HEK293T (cell line): ENCODE data around the gene TSC1.
A peak's percentile ranks its signal among the peaks of the same experiment; 100 is the strongest.

Source experiments
- CTCF ChIA-PET: fragments of 350-600 bp; formaldehyde crosslinking; extraction: SDS; loops from one replicate; lab custom pipeline; 2021; ENCODE audit warnings: antibody characterized with exemption, inconsistent platforms; lab: Yijun Ruan, JAX
- POLR2A ChIA-PET: fragments of 350-600 bp; formaldehyde crosslinking; extraction: SDS; loops from one replicate; lab custom pipeline; 2020; ENCODE audit warnings: antibody characterized with exemption, inconsistent platforms; lab: Yijun Ruan, JAX
- DNase-seq: peaks from one replicate; pipeline ENCODE4 v3.0.0; 2012; ENCODE audit warnings: mixed read lengths; ENCODE audit errors: extremely low spot score
- ARNT ChIP-seq: fragments of 450-650 bp; IDR thresholded peaks from 2 replicates; pipeline ENCODE4 v1.6.1; 2017; ENCODE audit warnings: mild to moderate bottlenecking
- BHLHE40 ChIP-seq: fragments of 450-650 bp; IDR thresholded peaks from 2 replicates; pipeline ENCODE4 v1.6.1; 2016; ENCODE audit warnings: mild to moderate bottlenecking, moderate library complexity, borderline replicate concordance
- CTBP1 ChIP-seq: fragments of 450-650 bp; IDR thresholded peaks from 2 replicates; pipeline ENCODE4 v1.6.1; 2016; ENCODE audit warnings: borderline replicate concordance
- ELF4 ChIP-seq: fragments of 450-650 bp; IDR thresholded peaks from 2 replicates; pipeline ENCODE4 v1.6.1; 2017; ENCODE audit warnings: antibody characterized with exemption
- FOXA1 ChIP-seq: fragments of 450-650 bp; IDR thresholded peaks from 2 replicates; pipeline ENCODE4 v1.6.1; 2016; ENCODE audit warnings: mild to moderate bottlenecking
- FOXK2 ChIP-seq: fragments of 450-650 bp; IDR thresholded peaks from 2 replicates; pipeline ENCODE4 v1.6.1; 2016; ENCODE audit warnings: mild to moderate bottlenecking
- FOXM1 ChIP-seq: fragments of 450-650 bp; IDR thresholded peaks from 2 replicates; pipeline ENCODE4 v1.6.1; 2017; ENCODE audit warnings: mild to moderate bottlenecking, borderline replicate concordance
- HDGF ChIP-seq: fragments of 450-650 bp; IDR thresholded peaks from 2 replicates; pipeline ENCODE4 v1.6.1; 2017; ENCODE audit warnings: antibody characterized with exemption, borderline replicate concordance
- L3MBTL2 ChIP-seq: fragments of 450-650 bp; conservative IDR thresholded peaks from 2 replicates; pipeline ENCODE4 v1.6.1; 2016; ENCODE audit warnings: mild to moderate bottlenecking
- LEF1 ChIP-seq: fragments of 450-650 bp; IDR thresholded peaks from 2 replicates; pipeline ENCODE4 v1.6.1; 2017; ENCODE audit warnings: mild to moderate bottlenecking, borderline replicate concordance
- NFRKB ChIP-seq: fragments of 450-650 bp; IDR thresholded peaks from 2 replicates; pipeline ENCODE4 v1.6.1; 2016; ENCODE audit warnings: mild to moderate bottlenecking, moderate library complexity
- SP1 ChIP-seq: fragments of 450-650 bp; IDR thresholded peaks from 2 replicates; pipeline ENCODE4 v1.6.1; 2017
- SUZ12 ChIP-seq: fragments of 450-650 bp; IDR thresholded peaks from 2 replicates; pipeline ENCODE4 v1.6.1; 2016; ENCODE audit warnings: mild to moderate bottlenecking
- TARDBP ChIP-seq: fragments of 450-650 bp; IDR thresholded peaks from 2 replicates; pipeline ENCODE4 v1.6.1; 2016
- ZNF384 ChIP-seq: fragments of 450-650 bp; IDR thresholded peaks from 2 replicates; pipeline ENCODE4 v1.6.1; 2016
- TF ChIP-seq, protein P1 (sequence below): fragments of 450-650 bp; IDR thresholded peaks from 2 replicates; pipeline ENCODE4 v1.6.1; 2016

The TSC1 gene

DNA sequence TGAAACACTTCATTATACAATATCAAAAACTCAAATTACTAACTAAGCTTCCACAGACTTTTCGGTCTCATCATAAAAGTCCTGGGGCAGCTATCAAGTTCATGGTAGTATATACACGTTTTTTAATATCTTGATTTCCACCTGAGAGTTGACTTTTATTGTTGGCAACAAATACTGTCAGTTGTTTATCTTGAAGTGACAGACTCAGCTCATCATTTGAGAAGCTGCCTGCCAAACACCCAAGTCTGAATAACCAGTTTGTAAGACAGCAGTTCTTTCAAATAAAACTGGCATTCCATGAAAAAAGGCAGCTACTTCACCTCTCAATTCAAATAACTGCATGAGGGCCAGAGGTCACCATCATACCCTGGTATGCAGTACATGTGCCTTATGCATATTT is 35.1 kb downstream of the TSC1 start:
- DNase-seq: no peak
- ChIA-PET CTCF (no interaction called here), POLR2A (no interaction called here)
- TF ChIP-seq BHLHE40 (no peak), SUZ12 (no peak), NFRKB (no peak), ARNT (no peak), L3MBTL2 (no peak), TARDBP (no peak), ZNF384 (no peak), FOXA1 (no peak), FOXK2 (no peak), LEF1 (no peak), HDGF (no peak), FOXM1 (no peak), SP1 (no peak), CTBP1 (no peak), ELF4 (no peak)
- TF ChIP-seq, protein P1, sequence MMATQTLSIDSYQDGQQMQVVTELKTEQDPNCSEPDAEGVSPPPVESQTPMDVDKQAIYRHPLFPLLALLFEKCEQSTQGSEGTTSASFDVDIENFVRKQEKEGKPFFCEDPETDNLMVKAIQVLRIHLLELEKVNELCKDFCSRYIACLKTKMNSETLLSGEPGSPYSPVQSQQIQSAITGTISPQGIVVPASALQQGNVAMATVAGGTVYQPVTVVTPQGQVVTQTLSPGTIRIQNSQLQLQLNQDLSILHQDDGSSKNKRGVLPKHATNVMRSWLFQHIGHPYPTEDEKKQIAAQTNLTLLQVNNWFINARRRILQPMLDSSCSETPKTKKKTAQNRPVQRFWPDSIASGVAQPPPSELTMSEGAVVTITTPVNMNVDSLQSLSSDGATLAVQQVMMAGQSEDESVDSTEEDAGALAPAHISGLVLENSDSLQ: no peak

DNA sequence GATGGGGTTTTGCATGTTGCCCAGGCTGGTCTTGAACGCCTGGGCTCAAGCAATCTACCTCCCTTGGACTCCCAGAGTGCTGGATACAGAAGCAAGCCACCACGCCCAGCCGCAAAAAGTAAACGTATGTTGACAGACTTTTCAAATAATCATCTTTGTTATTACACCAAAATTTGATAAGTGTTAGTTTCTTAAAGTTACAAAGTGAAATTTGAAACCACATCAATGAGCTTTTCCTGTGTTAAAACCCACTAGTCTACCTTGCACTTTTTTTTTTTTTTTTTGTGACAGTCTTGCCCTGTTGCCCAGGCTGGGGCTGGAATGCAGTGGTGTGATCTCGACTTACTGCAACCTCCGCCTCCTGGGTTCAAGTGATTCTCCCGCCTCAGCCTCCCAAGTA is 35.8 kb downstream of the TSC1 start:
- no peak for DNase-seq
- POLR2A ChIA-PET: no interaction called here
- CTCF ChIA-PET: interaction anchor here (0.7 to 1.0 kb wide), 2 partner anchors 17 to 165 kb away, joined by 3 to 6 read pairs; no protein-coding TSS in a partner anchor
- TF ChIP-seq FOXM1 (no peak), FOXK2 (no peak), HDGF (no peak), SUZ12 (no peak), CTBP1 (no peak), BHLHE40 (no peak), NFRKB (no peak), L3MBTL2 (no peak), LEF1 (no peak), TARDBP (no peak), FOXA1 (no peak)
- TF ChIP-seq, protein P1: no peak

DNA sequence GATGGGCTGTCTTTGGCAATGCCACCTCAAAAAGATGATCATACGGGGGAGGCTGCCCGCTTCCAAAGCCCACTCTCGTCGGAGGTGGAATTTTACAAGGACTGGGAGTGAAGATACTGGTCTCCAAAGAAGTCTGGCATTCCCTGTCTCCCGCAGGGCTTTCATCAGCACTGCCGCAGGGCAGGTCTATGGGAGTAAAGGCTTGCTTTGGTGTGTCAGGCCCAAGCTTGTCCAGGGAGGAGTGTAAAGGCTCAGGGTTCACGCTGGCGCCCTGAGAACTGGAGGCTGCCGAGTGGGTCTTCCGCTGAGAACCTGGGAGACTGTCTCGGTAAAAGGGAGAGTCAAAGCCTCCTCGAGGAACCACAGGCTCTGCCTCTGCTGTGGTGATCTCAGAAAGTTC is 38.7 kb downstream of the TSC1 start:
- no peak for TF ChIP-seq ZNF384
- TF ChIP-seq FOXM1: no peak
- TF ChIP-seq FOXA1: no peak
- TF ChIP-seq L3MBTL2: no peak
- no peak for TF ChIP-seq TARDBP
- no peak for TF ChIP-seq ARNT
- TF ChIP-seq LEF1: no peak
- TF ChIP-seq ELF4: no peak
- TF ChIP-seq NFRKB: no peak
- no peak for TF ChIP-seq SP1
- TF ChIP-seq CTBP1: no peak
- TF ChIP-seq, protein P1: no peak
- TF ChIP-seq FOXK2: no peak
- CTCF ChIA-PET: interaction anchor here (1.9 kb wide), 1 partner anchor 13 kb away, joined by 4 read pairs; no protein-coding TSS in a partner anchor
- DNase-seq: no peak
- POLR2A ChIA-PET: no interaction called here

DNA sequence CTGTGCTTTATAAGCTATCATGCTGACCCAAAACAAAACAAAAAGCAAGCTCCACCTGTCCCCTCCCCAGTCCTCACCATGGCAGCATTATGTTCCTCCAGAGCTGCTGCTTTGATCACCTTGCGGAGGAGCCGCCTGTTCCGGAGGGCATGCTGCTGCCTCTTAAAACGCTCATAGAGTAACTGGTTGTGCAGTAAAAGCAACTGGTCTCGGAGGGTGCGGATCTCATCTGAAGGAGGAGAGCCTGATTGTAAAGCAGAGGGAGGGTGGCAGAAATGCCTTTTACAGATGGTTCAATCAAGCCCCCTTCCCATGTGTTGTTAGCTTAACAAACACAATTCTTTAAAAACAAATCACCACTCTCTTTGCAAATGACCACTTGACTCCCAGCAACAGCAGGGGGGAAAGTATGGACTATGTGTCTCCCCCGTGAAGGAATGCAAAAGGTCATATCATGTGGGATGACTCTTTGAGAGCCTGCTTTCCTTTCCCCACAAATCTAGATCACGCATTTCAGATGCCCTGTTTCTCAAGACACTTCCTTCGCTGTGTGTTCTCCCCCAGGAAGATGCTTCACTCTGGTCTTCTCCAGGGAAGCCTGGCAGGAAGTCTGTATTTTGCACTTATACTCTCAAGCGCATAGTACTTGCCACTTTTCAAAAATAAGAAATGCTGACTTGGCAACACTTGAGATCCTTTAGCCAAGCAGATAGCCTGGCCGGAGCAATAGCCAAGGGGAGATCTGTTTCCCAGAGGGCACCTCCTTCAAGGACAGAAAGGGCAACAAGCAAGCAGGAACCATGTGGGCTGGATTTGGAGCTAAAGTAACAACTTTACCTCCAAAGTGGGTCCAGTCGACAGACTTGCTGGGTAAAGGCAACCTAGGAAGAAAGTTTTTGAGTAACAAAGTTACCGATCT is 40.6 kb downstream of the TSC1 start:
- CTCF ChIA-PET: no interaction called here
- POLR2A ChIA-PET: no interaction called here

DNA sequence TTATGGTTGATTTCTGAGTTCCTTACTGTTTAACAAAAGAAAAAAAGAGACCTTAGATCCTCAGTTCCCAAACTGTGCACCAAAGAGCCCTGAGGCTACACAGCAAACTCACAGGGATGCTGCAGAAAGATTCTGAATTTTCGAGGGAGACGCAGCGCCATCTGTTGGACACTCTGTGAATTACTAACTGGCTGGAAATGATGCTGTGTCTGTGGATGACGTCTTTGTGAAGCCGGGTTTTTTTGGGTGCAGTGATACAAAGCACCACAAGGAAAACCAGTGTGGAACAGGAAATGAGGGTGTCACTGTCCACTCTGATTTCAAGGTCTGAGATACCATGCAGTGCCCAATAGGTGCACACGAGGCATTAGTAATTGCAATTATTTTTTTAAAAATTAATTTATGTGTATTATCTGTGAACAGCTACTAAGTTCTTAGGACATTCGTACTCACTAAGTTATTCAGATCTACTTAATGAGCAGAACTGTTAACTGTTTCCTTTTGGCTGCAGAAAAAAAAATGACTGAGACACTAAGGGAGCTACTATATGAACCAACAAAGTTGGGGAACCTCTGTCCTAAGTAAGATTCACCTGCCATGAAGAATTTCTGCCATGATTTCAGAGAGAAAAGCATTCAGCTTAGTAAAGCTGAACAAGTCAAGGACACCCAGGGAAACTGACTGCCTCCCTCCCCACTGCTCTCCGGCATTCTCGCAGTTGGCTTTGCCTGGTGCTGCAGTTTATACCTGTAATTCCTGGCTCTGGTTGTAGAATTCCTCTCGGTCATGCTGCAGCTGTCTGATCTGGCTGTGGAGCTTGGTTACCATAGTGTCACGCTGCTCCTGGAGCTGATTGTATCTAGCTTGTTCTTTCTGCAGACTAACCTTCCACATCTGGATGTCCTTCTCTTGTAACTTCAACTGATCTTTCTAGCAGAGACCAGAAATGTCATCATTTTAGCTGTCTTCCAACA is 42.3 kb downstream of the TSC1 start:
- CTCF ChIA-PET: interaction anchor here (0.6 to 1.8 kb wide), 9 partner anchors 8 to 1293 kb away, joined by 3 to 6 read pairs (median 4); partner anchors contain the start of gene SPACA9
- POLR2A ChIA-PET: interaction anchor here (0.6 kb wide), 1 partner anchor 41 kb away, joined by 3 read pairs; no protein-coding TSS in a partner anchor
- peak; percentile 87 for DNase-seq
- TF ChIP-seq TARDBP (no peak), CTBP1 (peak; percentile 12; the same call in 1 of the 2 replicates), ARNT (no peak)
- TF ChIP-seq, protein P1: no peak

More for the DNA sequence above, 40.6 kb downstream of the TSC1 start:
- no peak for TF ChIP-seq SP1
- TF ChIP-seq FOXK2: no peak
- no peak for TF ChIP-seq CTBP1
- no peak for DNase-seq
